ENCODE measurements around the gene HOXC6. TPM values are rescaled to one million over a fixed set of nuclear protein-coding genes. Genes with fewer than 3 reads are reported as not detected.

HOXC6 gene
- total and polyA plus RNA-seq, 12 donors = 0.03 to 0.36 (median 0.18) TPM; not detected in 6

DNA sequence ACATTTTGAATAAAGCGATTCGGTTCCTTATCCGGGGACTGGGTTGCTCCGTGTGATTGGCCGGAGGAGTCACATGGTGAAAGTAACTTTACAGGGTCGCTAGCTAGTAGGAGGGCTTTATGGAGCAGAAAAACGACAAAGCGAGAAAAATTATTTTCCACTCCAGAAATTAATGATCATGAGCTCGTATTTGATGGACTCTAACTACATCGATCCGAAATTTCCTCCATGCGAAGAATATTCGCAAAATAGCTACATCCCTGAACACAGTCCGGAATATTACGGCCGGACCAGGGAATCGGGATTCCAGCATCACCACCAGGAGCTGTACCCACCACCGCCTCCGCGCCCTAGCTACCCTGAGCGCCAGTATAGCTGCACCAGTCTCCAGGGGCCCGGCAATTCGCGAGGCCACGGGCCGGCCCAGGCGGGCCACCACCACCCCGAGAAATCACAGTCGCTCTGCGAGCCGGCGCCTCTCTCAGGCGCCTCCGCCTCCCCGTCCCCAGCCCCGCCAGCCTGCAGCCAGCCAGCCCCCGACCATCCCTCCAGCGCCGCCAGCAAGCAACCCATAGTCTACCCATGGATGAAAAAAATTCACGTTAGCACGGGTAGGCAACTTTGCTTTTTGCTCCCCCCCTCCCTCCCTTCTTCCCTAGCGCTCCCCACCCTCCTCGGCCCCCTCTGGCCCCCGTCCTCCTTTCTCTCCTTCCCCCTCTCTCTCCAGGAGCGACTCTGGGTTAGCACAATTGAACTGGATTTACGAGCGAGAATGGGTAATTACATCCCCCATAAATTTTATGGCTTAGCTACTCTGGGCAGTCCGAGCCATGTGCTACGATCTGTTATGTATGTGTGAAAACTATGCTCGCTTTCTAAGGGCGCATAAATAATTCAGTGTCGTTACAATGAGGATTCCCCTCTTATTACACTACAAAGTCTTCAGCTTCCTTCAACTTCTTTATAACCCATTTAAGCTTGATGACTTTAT, 25.8 kb downstream of the HOXC6 start, which contains the start of gene HOXC4:
TSS of gene HOXC4 (plus strand) at position 85 of the 991 bp plus-strand sequence. CDS start at position 173, 88 bp downstream.
- H3K9me3 ChIP-seq = no peaks in the 10 kb centered on the region
- peaks cover 13 to 98% (median 96%) of the 10 kb centered on the region in 7 donors for H3K27me3 ChIP-seq
- intact Hi-C loops (cut with DNase I) = no loop called here
- ATAC-seq (peak in 4 of 8 donors; percentile 47 to 67 (median 53)), DNase-seq (no peak)
- peak within 1 kb of the TSS in 1 of 10 donors; percentile 61 for H3K27ac ChIP-seq
- no peaks in the 10 kb centered on the region for H3K36me3 ChIP-seq
- peaks cover 0 to 16% (median 4%) of the 10 kb centered on the region in 9 donors for H3K4me1 ChIP-seq
- peak within 1 kb of the TSS; percentile 14 to 52 (median 39) for H3K4me3 ChIP-seq
- WGBS, 2 donors = 3% methylated on average over 52 of the region's 52 CpGs
- TF ChIP-seq, protein P1, sequence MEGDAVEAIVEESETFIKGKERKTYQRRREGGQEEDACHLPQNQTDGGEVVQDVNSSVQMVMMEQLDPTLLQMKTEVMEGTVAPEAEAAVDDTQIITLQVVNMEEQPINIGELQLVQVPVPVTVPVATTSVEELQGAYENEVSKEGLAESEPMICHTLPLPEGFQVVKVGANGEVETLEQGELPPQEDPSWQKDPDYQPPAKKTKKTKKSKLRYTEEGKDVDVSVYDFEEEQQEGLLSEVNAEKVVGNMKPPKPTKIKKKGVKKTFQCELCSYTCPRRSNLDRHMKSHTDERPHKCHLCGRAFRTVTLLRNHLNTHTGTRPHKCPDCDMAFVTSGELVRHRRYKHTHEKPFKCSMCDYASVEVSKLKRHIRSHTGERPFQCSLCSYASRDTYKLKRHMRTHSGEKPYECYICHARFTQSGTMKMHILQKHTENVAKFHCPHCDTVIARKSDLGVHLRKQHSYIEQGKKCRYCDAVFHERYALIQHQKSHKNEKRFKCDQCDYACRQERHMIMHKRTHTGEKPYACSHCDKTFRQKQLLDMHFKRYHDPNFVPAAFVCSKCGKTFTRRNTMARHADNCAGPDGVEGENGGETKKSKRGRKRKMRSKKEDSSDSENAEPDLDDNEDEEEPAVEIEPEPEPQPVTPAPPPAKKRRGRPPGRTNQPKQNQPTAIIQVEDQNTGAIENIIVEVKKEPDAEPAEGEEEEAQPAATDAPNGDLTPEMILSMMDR (IDR thresholded peaks at IDR 0.05) = no peak

DNA sequence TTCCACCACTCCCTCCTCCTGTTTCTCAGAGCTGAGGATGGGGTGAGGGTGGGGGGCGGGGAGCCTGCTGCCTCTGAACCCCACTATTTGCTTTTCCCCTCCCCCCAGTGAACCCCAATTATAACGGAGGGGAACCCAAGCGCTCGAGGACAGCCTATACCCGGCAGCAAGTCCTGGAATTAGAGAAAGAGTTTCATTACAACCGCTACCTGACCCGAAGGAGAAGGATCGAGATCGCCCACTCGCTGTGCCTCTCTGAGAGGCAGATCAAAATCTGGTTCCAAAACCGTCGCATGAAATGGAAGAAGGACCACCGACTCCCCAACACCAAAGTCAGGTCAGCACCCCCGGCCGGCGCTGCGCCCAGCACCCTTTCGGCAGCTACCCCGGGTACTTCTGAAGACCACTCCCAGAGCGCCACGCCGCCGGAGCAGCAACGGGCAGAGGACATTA, 26.5 kb downstream of the HOXC6 start:
- DNase-seq = no peak
- intact Hi-C loops (cut with DNase I) = no loop called here
- Histone ChIP-seq H3K4me3 (peak overlapping the region in 2 of 10 donors; percentile 30 to 52), H3K4me1 (peaks cover 0 to 16% (median 4%) of the 10 kb centered on the region in 9 donors), H3K9me3 (no peaks in the 10 kb centered on the region), H3K36me3 (no peaks in the 10 kb centered on the region), H3K27me3 (peaks cover 13 to 100% (median 97%) of the 10 kb centered on the region in 7 donors), H3K27ac (no peak overlapping the region)
- ATAC-seq = no peak
- 9 to 18% methylated on average over 23 to 24 of the region's 24 CpGs for WGBS, 2 donors
- TF ChIP-seq, protein P1 (IDR thresholded peaks at IDR 0.05) = no peak

DNA sequence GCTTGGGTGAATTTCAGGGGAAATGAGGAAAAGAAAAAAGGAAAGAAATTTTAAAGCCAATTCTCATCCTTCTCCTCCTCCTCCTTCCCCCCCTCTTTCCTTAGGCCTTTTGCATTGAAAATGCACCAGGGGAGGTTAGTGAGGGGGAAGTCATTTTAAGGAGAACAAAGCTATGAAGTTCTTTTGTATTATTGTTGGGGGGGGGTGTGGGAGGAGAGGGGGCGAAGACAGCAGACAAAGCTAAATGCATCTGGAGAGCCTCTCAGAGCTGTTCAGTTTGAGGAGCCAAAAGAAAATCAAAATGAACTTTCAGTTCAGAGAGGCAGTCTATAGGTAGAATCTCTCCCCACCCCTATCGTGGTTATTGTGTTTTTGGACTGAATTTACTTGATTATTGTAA, 27.3 kb downstream of the HOXC6 start:
- Histone ChIP-seq H3K27ac (no peak overlapping the region), H3K4me3 (no peak overlapping the region), H3K27me3 (peaks cover 13 to 100% (median 97%) of the 10 kb centered on the region in 7 donors), H3K4me1 (peaks cover 0 to 16% (median 4%) of the 10 kb centered on the region in 9 donors), H3K36me3 (no peaks in the 10 kb centered on the region), H3K9me3 (no peaks in the 10 kb centered on the region)
- 37 to 51% methylated on average over 2 of the region's 2 CpGs for WGBS, 2 donors
- no peak for DNase-seq
- intact Hi-C loops (cut with DNase I) = no loop called here
- no peak for ATAC-seq
- TF ChIP-seq, protein P1 (IDR thresholded peaks at IDR 0.05) = no peak

DNA sequence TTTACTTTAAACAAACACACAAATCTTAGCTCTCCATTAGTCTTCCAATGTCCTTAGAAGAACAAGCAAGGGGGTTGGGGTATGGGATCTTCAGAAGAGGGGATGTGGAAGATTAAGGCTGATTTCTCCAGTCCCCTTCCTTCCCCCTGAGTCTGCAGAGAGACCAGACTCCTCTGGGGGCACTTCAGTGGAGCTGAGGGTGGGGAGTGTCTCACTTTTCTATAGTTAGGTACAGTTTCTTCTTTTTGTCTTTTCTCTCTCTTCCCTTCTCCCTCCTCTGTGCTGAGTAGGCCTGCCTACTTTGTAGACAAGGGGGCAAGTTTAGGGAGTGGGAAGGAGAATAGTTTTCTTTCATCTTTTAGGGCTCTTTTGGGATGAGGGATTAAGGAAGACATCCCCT, 27.9 kb downstream of the HOXC6 start:
- H3K36me3 ChIP-seq = no peaks in the 10 kb centered on the region
- H3K4me3 ChIP-seq = no peak overlapping the region
- H3K27ac ChIP-seq = no peak overlapping the region
- intact Hi-C loops (cut with DNase I) = no loop called here
- TF ChIP-seq, protein P1 (IDR thresholded peaks at IDR 0.05) = no peak
- no peak for DNase-seq
- H3K27me3 ChIP-seq = peaks cover 13 to 100% (median 97%) of the 10 kb centered on the region in 7 donors
- H3K9me3 ChIP-seq = no peaks in the 10 kb centered on the region
- peaks cover 0 to 16% (median 4%) of the 10 kb centered on the region in 9 donors for H3K4me1 ChIP-seq
- no peak for ATAC-seq
